H1 (cell line): ENCODE data around the gene KRT7. TPM values are rescaled to one million over a fixed set of nuclear protein-coding genes. Genes with fewer than 3 reads are reported as not detected.

Experiments used
- CTCF ChIA-PET: fragments of 300-600 bp; sonication (Branson Sonifier 250); formaldehyde crosslinking; loops from one replicate; lab custom pipeline; 2021; ENCODE audit not compliant: partially characterized antibody; lab: Charles Lee
- POLR2A ChIA-PET: fragments of 300-600 bp; sonication (Branson Sonifier 250); formaldehyde crosslinking; loops from one replicate; lab custom pipeline; 2021; ENCODE audit warnings: inconsistent platforms; ENCODE audit not compliant: partially characterized antibody; lab: Charles Lee
- DNase-seq, 2 experiments: peaks; one replicate each; pipeline versions ENCODE4 v3.0.0 to v3.0.0-alpha.2; 2010 to 2022; ENCODE audit warnings: low spot score in 2 of 2, low read depth in 1 of 2, mixed read lengths in 1 of 2
- FAIRE-seq: peaks from 2 replicates; lab custom pipeline; 2011; peaks lifted over from hg19 to GRCh38; lab: Jason Lieb, UNC
- H2AFZ ChIP-seq: 2 replicates; pipeline ENCODE4 v1.8.1; 2012; ENCODE audit warnings: low read length, inconsistent platforms
- H2AK5ac ChIP-seq: 2 replicates; pipeline ENCODE4 v1.6.1; 2013; ENCODE audit warnings: low read depth, low read length
- H2BK120ac ChIP-seq: replicated peaks from 2 replicates; pipeline ENCODE3; 2013; ENCODE audit warnings: low read depth, low read length, inconsistent platforms
- H2BK12ac ChIP-seq: 2 replicates; pipeline ENCODE4 v1.6.1; 2013; ENCODE audit warnings: low read depth, low read length
- H2BK15ac ChIP-seq: 2 replicates; pipeline ENCODE4 v1.6.1; 2013; ENCODE audit warnings: low read length
- H2BK20ac ChIP-seq: 2 replicates; pipeline ENCODE4 v1.6.1; 2013; ENCODE audit warnings: low read length
- H2BK5ac ChIP-seq: 2 replicates; pipeline ENCODE4 v1.6.1; 2013; ENCODE audit warnings: low read depth, low read length
- H3K14ac ChIP-seq: 2 replicates; pipeline ENCODE4 v1.6.1; 2013; ENCODE audit warnings: inconsistent platforms; ENCODE audit not compliant: insufficient read length
- H3K18ac ChIP-seq: 2 replicates; pipeline ENCODE4 v1.6.1; 2013; ENCODE audit warnings: low read length; ENCODE audit errors: extremely low read depth
- H3K23ac ChIP-seq: 2 replicates; pipeline ENCODE4 v1.6.1; 2013; ENCODE audit warnings: inconsistent platforms; ENCODE audit not compliant: insufficient read length
- H3K23me2 ChIP-seq: 2 replicates; pipeline ENCODE4 v1.6.1; 2013; ENCODE audit warnings: low read depth, low read length
- H3K27ac ChIP-seq: 2 replicates; pipeline ENCODE4 v1.6.1; 2011; ENCODE audit warnings: low read depth, low read length, inconsistent platforms
- H3K27me3 ChIP-seq, 4 experiments: replicated peaks in 1 of 4; 1 replicate in 1 of 4; 2 replicates in 3 of 4; pipeline versions ENCODE4 v1.6.1 to v1.8.1; 2011 to 2013; ENCODE audit warnings: low read length in 3 of 4, mild to moderate bottlenecking in 3 of 4, inconsistent platforms in 2 of 4, mixed read lengths in 2 of 4, moderate library complexity in 1 of 4; ENCODE audit not compliant: control insufficient read depth in 3 of 4, insufficient read depth in 3 of 4; ENCODE audit errors: extremely low read depth in 1 of 4
- H3K36me3 ChIP-seq, 4 experiments: 2 replicates each; pipeline versions ENCODE4 v1.6.1 to v1.8.1; 2011 to 2013; ENCODE audit warnings: mild to moderate bottlenecking in 4 of 4, low read length in 3 of 4, moderate library complexity in 2 of 4, control low read depth in 1 of 4, inconsistent platforms in 1 of 4; ENCODE audit not compliant: insufficient read depth in 4 of 4, control insufficient read depth in 2 of 4
- H3K4ac ChIP-seq: replicated peaks from 2 replicates; pipeline ENCODE3; 2013; ENCODE audit warnings: low read length, low read depth, mixed read lengths, inconsistent platforms; ENCODE audit not compliant: insufficient read length
- H3K4me1 ChIP-seq, 4 experiments: replicated peaks in 1 of 4; 1 replicate in 1 of 4; 2 replicates in 3 of 4; pipeline versions ENCODE4 v1.6.1 to v1.8.1; 2011 to 2013; ENCODE audit warnings: low read length in 3 of 4, inconsistent platforms in 2 of 4, mixed read lengths in 1 of 4; ENCODE audit not compliant: insufficient read depth in 4 of 4, control insufficient read depth in 3 of 4
- H3K4me2 ChIP-seq, 2 experiments: 2 replicates each; pipeline versions ENCODE4 v1.6.1 to v1.8.1; 2011 to 2013; ENCODE audit warnings: low read depth in 2 of 2, low read length in 2 of 2, control low read depth in 1 of 2, inconsistent platforms in 1 of 2, mild to moderate bottlenecking in 1 of 2; ENCODE audit not compliant: insufficient read depth in 1 of 2
- H3K4me3 ChIP-seq, 4 experiments: fragments of 200-600, 300-600 bp in 1 of 4; sonication (generic), shearing (Covaris generic), sonication (Bioruptor Twin) in 1 of 4; 2 replicates each; pipeline versions ENCODE4 v1.5.1 to v1.8.1; 2011 to 2016; ENCODE audit warnings: low read length in 4 of 4, low read depth in 3 of 4, control low read depth in 2 of 4, inconsistent platforms in 2 of 4, mild to moderate bottlenecking in 2 of 4, mixed read lengths in 1 of 4, moderate library complexity in 1 of 4; ENCODE audit not compliant: insufficient read depth in 2 of 4; ENCODE audit errors: extremely low read depth in 1 of 4
- H3K56ac ChIP-seq: replicated peaks from 2 replicates; pipeline ENCODE3; 2013; ENCODE audit warnings: low read depth, mild to moderate bottlenecking, mixed read lengths, low read length, inconsistent platforms; ENCODE audit not compliant: insufficient read length
- H3K79me1 ChIP-seq: 2 replicates; pipeline ENCODE4 v1.6.1; 2013; ENCODE audit warnings: low read depth, low read length, control low read depth
- H3K79me2 ChIP-seq, 2 experiments: 2 replicates each; pipeline versions ENCODE4 v1.6.1 to v1.8.1; 2012 to 2013; ENCODE audit warnings: low read length in 2 of 2, mild to moderate bottlenecking in 2 of 2, inconsistent platforms in 1 of 2; ENCODE audit not compliant: insufficient read depth in 2 of 2, control insufficient read depth in 1 of 2
- H3K9ac ChIP-seq, 4 experiments: replicated peaks in 1 of 4; 1 replicate in 1 of 4; 2 replicates in 3 of 4; pipeline versions ENCODE4 v1.6.1 to v1.8.1; 2011 to 2013; ENCODE audit warnings: low read depth in 3 of 4, low read length in 3 of 4, control low read depth in 2 of 4, mild to moderate bottlenecking in 2 of 4, moderate library complexity in 2 of 4, inconsistent platforms in 1 of 4; ENCODE audit errors: extremely low read depth in 1 of 4
- H3K9me3 ChIP-seq, 2 experiments: 2 replicates each; pipeline versions ENCODE4 v1.6.1 to v1.8.1; 2012 to 2013; ENCODE audit warnings: mild to moderate bottlenecking in 2 of 2, moderate library complexity in 2 of 2, control low read depth in 1 of 2, inconsistent platforms in 1 of 2, low read depth in 1 of 2, low read length in 1 of 2, mixed read lengths in 1 of 2; ENCODE audit not compliant: insufficient read depth in 2 of 2
- H4K20me1 ChIP-seq, 2 experiments: replicated peaks in 1 of 2; 2 replicates each; pipeline versions ENCODE3 to v1.8.1; 2011 to 2013; ENCODE audit warnings: inconsistent platforms in 2 of 2, low read length in 2 of 2, mild to moderate bottlenecking in 1 of 2; ENCODE audit not compliant: insufficient read depth in 2 of 2, control insufficient read depth in 1 of 2
- H4K5ac ChIP-seq: 2 replicates; pipeline ENCODE4 v1.6.1; 2013; ENCODE audit warnings: low read length, low read depth, mixed read lengths, inconsistent platforms; ENCODE audit not compliant: insufficient read length
- H4K8ac ChIP-seq: 2 replicates; pipeline ENCODE4 v1.8.0; 2013; ENCODE audit warnings: mild to moderate bottlenecking, moderate library complexity, low read length, inconsistent platforms; ENCODE audit not compliant: insufficient read depth; ENCODE audit errors: extremely low read depth
- H4K91ac ChIP-seq: replicated peaks from 2 replicates; pipeline ENCODE3; 2013; ENCODE audit warnings: low read length, mixed read lengths, inconsistent platforms; ENCODE audit not compliant: insufficient read length
- ASH2L ChIP-seq: fragments of 200-600, 300-600 bp; sonication (generic); IDR thresholded peaks from one replicate; pipeline ENCODE4 v1.7.1; 2017; ENCODE audit warnings: low read length
- ATF2 ChIP-seq: IDR thresholded peaks from 2 replicates; pipeline ENCODE4 v1.6.1; 2012; ENCODE audit warnings: low read length, inconsistent platforms
- EP300 ChIP-seq, 2 experiments: IDR thresholded peaks; 1 replicate in 1 of 2; 2 replicates in 1 of 2; pipeline ENCODE4 v1.6.1; 2011 to 2012; ENCODE audit warnings: low read depth in 2 of 2, low read length in 2 of 2, mild to moderate bottlenecking in 2 of 2, borderline replicate concordance in 1 of 2, inconsistent platforms in 1 of 2, moderate library complexity in 1 of 2
- KDM4A ChIP-seq: IDR thresholded peaks from one replicate; pipeline ENCODE4 v1.7.1; 2012; ENCODE audit warnings: low read depth, mild to moderate bottlenecking, moderate library complexity, low read length, inconsistent platforms; ENCODE audit not compliant: severe bottlenecking
- SIRT6 ChIP-seq: IDR thresholded peaks from one replicate; pipeline ENCODE4 v1.7.1; 2012; ENCODE audit warnings: low read length, inconsistent platforms
- TBP ChIP-seq: IDR thresholded peaks from 2 replicates; pipeline ENCODE4 v1.6.1; 2011; ENCODE audit warnings: low read depth, low read length, improper control_type of control experiment
- TEAD4 ChIP-seq: IDR thresholded peaks from 2 replicates; pipeline ENCODE4 v1.6.1; 2012; ENCODE audit warnings: low read depth, low read length, inconsistent platforms, mixed read lengths
- WGBS, 2 experiments: shearing (Covaris generic) in 1 of 2; methylation state at CpG; one replicate each; pipeline versions ENCODE4 v1.1.6 to v1.1.7; 2013 to 2015; ENCODE audit warnings: low lambda C conversion rate in 2 of 2, mixed read lengths in 2 of 2, inconsistent platforms in 1 of 2, low coverage in 1 of 2, missing lambda C conversion rate in 1 of 2; ENCODE audit not compliant: insufficient replicate concordance in 2 of 2, insufficient coverage in 1 of 2, insufficient read length in 1 of 2; ENCODE audit errors: extremely low coverage in 1 of 2, missing lambda C conversion rate in 1 of 2; 5-methylcytosine and 5-hydroxymethylcytosine counted together
- polyA plus RNA-seq, 7 experiments: library from polyadenylated mRNA; depleted of rRNA in 3 of 7; stranded (reverse) in 5 of 7; unstranded in 2 of 7; fragments of >200 nt in 5 of 7; fragments of 200-250 nt in 2 of 7; gene quantifications; 1 replicate in 5 of 7; 2 replicates in 1 of 7; 4 replicates in 1 of 7; pipeline versions ENCODE4 v1.2.1 to v1.2.3, GENCODE V29; 2011 to 2013; ENCODE audit warnings: missing spikeins in 2 of 7, mixed read lengths in 2 of 7
- total RNA-seq: library from RNA; stranded (reverse); fragmentation: NEBNext Ultra II Directional; extraction: Animal tissue kit (Norgen Biotek cat#: 25700); gene quantifications from 2 replicates; pipeline ENCODE4 v1.2.1, GENCODE V29; 2021
- TF ChIP-seq, protein P1 (sequence below): IDR thresholded peaks from 2 replicates; pipeline ENCODE4 v1.6.1; 2011; ENCODE audit warnings: low read depth, mild to moderate bottlenecking, low read length; ENCODE audit not compliant: insufficient read depth

KRT7 gene
- total and polyA plus RNA-seq, 2 of the 8 experiments (the other 6 are each of a cell fraction or from before 2014, with no cell fraction given), result 13.2 to 19.0 TPM

GRCh38 chr12:52230364-52231281 is 2.4 kb upstream of the KRT7 start:
- H2BK20ac ChIP-seq, result peak overlapping the region; percentile 32; the same call in 1 of the 2 replicates
- WGBS, 2 experiments, result 85% methylated on average over 8 of the region's 8 CpGs; no CpG with 5 or more reads in 1 of the 2 experiments
- no peak overlapping the region; a peak in 1 of 4 replicates for H3K4me2 ChIP-seq
- no peaks in the 10 kb centered on the region for H3K79me1 ChIP-seq
- FAIRE-seq (no peak), DNase-seq (no peak)
- peaks cover 8% of the 10 kb centered on the region; the same call in 1 of the 2 replicates for H3K23me2 ChIP-seq
- H4K8ac ChIP-seq, result peak overlapping the region; percentile 76
- ChIA-PET POLR2A (no interaction called here), CTCF (interaction anchor here (0.7 to 17.6 kb wide), 15 partner anchors 10 to 131 kb away, joined by 3 to 151 read pairs (median 6); no protein-coding TSS in a partner anchor)
- no peak overlapping the region for H3K23ac ChIP-seq
- H3K9ac ChIP-seq, result no peak overlapping the region
- H2BK5ac ChIP-seq, result no peak overlapping the region; the same call in 1 of the 2 replicates
- H3K4ac ChIP-seq, result no peak overlapping the region
- H3K9me3 ChIP-seq, result no peaks in the 10 kb centered on the region
- no peak overlapping the region for H3K14ac ChIP-seq
- no peak overlapping the region for H2BK15ac ChIP-seq
- no peaks in the 10 kb centered on the region for H3K36me3 ChIP-seq
- H2BK12ac ChIP-seq, result peak overlapping the region; percentile 84; the same call in 1 of the 2 replicates
- no peak overlapping the region for H3K4me3 ChIP-seq
- H4K5ac ChIP-seq, result no peak overlapping the region
- H4K91ac ChIP-seq, result peak overlapping the region; percentile 45
- peaks cover 0 to 25% (median 18%) of the 10 kb centered on the region in 4 experiments; a peak in 6 of 7 replicates for H3K4me1 ChIP-seq
- H4K20me1 ChIP-seq, result no peaks in the 10 kb centered on the region
- peak overlapping the region; percentile 19; the same call in 1 of the 2 replicates for H3K18ac ChIP-seq
- peaks cover 0 to 48% (median 25%) of the 10 kb centered on the region in 4 experiments; a peak in 6 of 7 replicates for H3K27me3 ChIP-seq
- no peak overlapping the region for H3K56ac ChIP-seq
- H2AK5ac ChIP-seq, result 0 out of 2 replicates have a peak overlapping the region, but pooled peaks have one; percentile 71
- no peak overlapping the region for H2BK120ac ChIP-seq
- H3K79me2 ChIP-seq, result no peaks in the 10 kb centered on the region
- H3K27ac ChIP-seq, result no peak overlapping the region
- no peak overlapping the region for H2AFZ ChIP-seq
- TF ChIP-seq TBP (no peak), KDM4A (no peak), TEAD4 (peak; percentile 92), ATF2 (no peak), EP300 (IDR thresholded peaks at IDR 0.05; ENCODE audit: borderline replicate concordance in 1 of 2, low read depth in 2 of 2, low read length in 2 of 2) (peak in 1 of 2 experiments; percentile 91; a peak in 1 of 3 replicates), ASH2L (no peak), SIRT6 (no peak)
- TF ChIP-seq, protein P1, sequence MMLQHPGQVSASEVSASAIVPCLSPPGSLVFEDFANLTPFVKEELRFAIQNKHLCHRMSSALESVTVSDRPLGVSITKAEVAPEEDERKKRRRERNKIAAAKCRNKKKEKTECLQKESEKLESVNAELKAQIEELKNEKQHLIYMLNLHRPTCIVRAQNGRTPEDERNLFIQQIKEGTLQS, result no peak
